PC-9 (cell line): ENCODE data around the gene ATP11A. TPM values are rescaled to one million over a fixed set of nuclear protein-coding genes. Genes with fewer than 3 reads are reported as not detected.

Experiments used
- BruUV-seq: library from RNA; stranded (reverse); fragments of 400-500 nt; replicated peaks from 2 replicates; lab custom pipeline; 2021; lab: Mats Ljungman, UMichigan
- CTCF ChIA-PET: fragments of 300-600 bp; sonication (Branson Sonifier 250); formaldehyde crosslinking; loops from one replicate; lab custom pipeline; 2022; ENCODE audit warnings: antibody characterized with exemption; lab: Charles Lee
- POLR2A ChIA-PET: fragments of 300-600 bp; sonication (Branson Sonifier 250); formaldehyde crosslinking; loops from one replicate; lab custom pipeline; 2022; ENCODE audit warnings: antibody characterized with exemption; ENCODE audit not compliant: unreplicated experiment; lab: Charles Lee
- DNase-seq, 2 experiments: peaks; one replicate each; pipeline versions ENCODE4 v3.0.0 to v3.0.0-alpha.2; 2015 to 2022; ENCODE audit warnings: mixed read lengths in 1 of 2
- H2AFZ ChIP-seq: fragments of 200-600 bp; sonication (generic); 2 replicates; pipeline ENCODE4 v1.8.1; 2017; ENCODE audit warnings: antibody characterized with exemption
- H3F3A ChIP-seq: fragments of 200-600 bp; sonication (generic); 2 replicates; pipeline ENCODE4 v1.8.1; 2017; ENCODE audit warnings: antibody characterized with exemption, mild to moderate bottlenecking, low read depth; ENCODE audit not compliant: insufficient read depth
- H3K27ac ChIP-seq: fragments of 200-600 bp; sonication (generic); 2 replicates; pipeline ENCODE4 v1.6.1; 2016; ENCODE audit warnings: mixed run types
- H3K27me3 ChIP-seq: fragments of 200-600 bp; sonication (generic); 2 replicates; pipeline ENCODE4 v1.6.1; 2016; ENCODE audit warnings: low read depth, mixed run types; ENCODE audit not compliant: insufficient read depth
- H3K36me3 ChIP-seq: fragments of 200-600 bp; sonication (generic); 2 replicates; pipeline ENCODE4 v1.6.1; 2016; ENCODE audit warnings: low read depth, mixed run types
- H3K4me1 ChIP-seq: fragments of 200-600 bp; sonication (generic); replicated peaks from 2 replicates; pipeline ENCODE4 v1.6.1; 2016; ENCODE audit warnings: mixed run types; ENCODE audit not compliant: insufficient read depth
- H3K4me2 ChIP-seq: fragments of 200-600 bp; sonication (generic); 2 replicates; pipeline ENCODE4 v1.6.1; 2017; ENCODE audit warnings: mixed run types
- H3K4me3 ChIP-seq: fragments of 200-600 bp; sonication (generic); 2 replicates; pipeline ENCODE4 v1.6.1; 2016; ENCODE audit warnings: mixed run types
- H3K79me2 ChIP-seq: fragments of 200-600 bp; sonication (generic); 2 replicates; pipeline ENCODE4 v1.6.1; 2017; ENCODE audit warnings: low read depth, mixed run types
- H3K9me2 ChIP-seq: fragments of 200-600 bp; sonication (generic); 2 replicates; pipeline ENCODE4 v1.8.1; 2017; ENCODE audit warnings: mild to moderate bottlenecking; ENCODE audit not compliant: insufficient read depth
- H3K9me3 ChIP-seq: fragments of 200-600 bp; sonication (generic); 2 replicates; pipeline ENCODE4 v1.8.1; 2016; ENCODE audit warnings: low read depth; ENCODE audit not compliant: insufficient read depth
- H4K20me1 ChIP-seq: fragments of 200-600 bp; sonication (generic); 2 replicates; pipeline ENCODE4 v1.8.1; 2017; ENCODE audit not compliant: insufficient read depth
- EZH2 ChIP-seq: fragments of 200-600 bp; sonication (generic); IDR thresholded peaks from 2 replicates; pipeline ENCODE4 v1.8.0; 2017; ENCODE audit warnings: antibody characterized with exemption, low read depth
- intact Hi-C: fragments of 100-400 bp; cut with micrococcal nuclease; formaldehyde crosslinking; loops from one replicate; pipeline ENCODE4 v1.10.0; 2022; ENCODE audit not compliant: unreplicated experiment
- total RNA-seq: library from RNA; stranded (reverse); gene quantifications from 2 replicates; pipeline ENCODE4 v1.2.3, GENCODE V29; 2021
- TF ChIP-seq, protein P1 (sequence below): fragments of 200-600 bp; sonication (generic); conservative IDR thresholded peaks from 2 replicates; pipeline ENCODE4 v1.6.1; 2017; ENCODE audit warnings: mixed run types, antibody characterized with exemption, mild to moderate bottlenecking, moderate library complexity

ATP11A gene
- total RNA-seq, 1 experiment from 2014 or later = 92.2 TPM

DNA sequence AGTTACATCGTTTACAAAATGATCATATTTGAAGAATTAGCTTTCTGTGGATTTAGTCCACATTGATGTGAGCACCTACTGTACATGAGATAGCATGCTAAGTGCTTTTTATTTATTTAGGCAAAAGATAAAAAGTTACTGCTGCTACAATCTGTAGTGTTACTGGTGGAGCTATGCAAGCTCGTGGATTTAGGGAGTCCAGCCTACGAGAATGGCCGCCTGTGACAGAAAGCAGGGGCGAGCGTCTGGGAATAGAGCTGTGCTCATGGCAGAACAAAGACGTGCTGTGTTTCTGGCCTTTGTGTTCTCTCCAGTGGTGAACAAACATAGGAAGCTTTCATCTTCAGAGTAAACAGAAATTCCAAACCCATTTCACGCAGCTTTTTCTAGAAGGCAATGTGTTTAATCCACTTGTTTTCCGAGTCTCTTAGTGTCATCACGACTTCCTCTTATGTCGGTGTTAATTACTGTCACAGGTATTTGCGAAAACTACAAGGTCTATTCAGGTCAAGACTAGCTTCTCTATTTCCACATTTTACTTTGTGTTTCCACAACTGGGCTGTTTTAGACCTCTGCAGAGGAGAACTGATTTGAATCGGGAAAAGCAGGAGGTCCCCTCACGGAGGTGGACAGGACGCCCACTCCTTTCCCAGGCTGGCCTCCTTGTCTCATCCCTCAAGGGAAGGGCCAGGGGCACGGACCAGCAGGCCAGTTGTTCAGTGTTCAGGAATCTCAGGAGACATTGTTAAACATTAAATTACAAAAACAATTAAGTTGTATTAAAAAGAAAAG, 67.3 kb downstream of the ATP11A start:
- Histone ChIP-seq H3K4me3 (no peak overlapping the region), H3K27me3 (no peaks in the 10 kb centered on the region), H3K79me2 (peaks cover 30% of the 10 kb centered on the region), H3K27ac (no peak overlapping the region), H3K4me2 (no peak overlapping the region), H3F3A (peaks cover 3% of the 10 kb centered on the region; the same call in 1 of the 2 replicates), H3K36me3 (no peaks in the 10 kb centered on the region), H3K4me1 (peaks cover 29% of the 10 kb centered on the region), H3K9me3 (no peaks in the 10 kb centered on the region), H4K20me1 (peaks cover 17% of the 10 kb centered on the region; the same call in 1 of the 2 replicates), H2AFZ (no peak overlapping the region), H3K9me2 (no peaks in the 10 kb centered on the region)
- ChIA-PET CTCF (no interaction called here), POLR2A (no interaction called here)
- no peak for DNase-seq
- intact Hi-C loops = no loop called here
- TF ChIP-seq, protein P1, sequence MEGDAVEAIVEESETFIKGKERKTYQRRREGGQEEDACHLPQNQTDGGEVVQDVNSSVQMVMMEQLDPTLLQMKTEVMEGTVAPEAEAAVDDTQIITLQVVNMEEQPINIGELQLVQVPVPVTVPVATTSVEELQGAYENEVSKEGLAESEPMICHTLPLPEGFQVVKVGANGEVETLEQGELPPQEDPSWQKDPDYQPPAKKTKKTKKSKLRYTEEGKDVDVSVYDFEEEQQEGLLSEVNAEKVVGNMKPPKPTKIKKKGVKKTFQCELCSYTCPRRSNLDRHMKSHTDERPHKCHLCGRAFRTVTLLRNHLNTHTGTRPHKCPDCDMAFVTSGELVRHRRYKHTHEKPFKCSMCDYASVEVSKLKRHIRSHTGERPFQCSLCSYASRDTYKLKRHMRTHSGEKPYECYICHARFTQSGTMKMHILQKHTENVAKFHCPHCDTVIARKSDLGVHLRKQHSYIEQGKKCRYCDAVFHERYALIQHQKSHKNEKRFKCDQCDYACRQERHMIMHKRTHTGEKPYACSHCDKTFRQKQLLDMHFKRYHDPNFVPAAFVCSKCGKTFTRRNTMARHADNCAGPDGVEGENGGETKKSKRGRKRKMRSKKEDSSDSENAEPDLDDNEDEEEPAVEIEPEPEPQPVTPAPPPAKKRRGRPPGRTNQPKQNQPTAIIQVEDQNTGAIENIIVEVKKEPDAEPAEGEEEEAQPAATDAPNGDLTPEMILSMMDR = no peak
- no peak for TF ChIP-seq EZH2
- no TSS peak for BruUV-seq

- peaks cover 30% of the 10 kb centered on the region for H3K79me2 ChIP-seq
- POLR2A ChIA-PET = no interaction called here
These were observed 67.9 kb downstream of the ATP11A start for GRCh38 chr13:112757759-112758086.

GRCh38 chr13:112759053-112759452, 69.2 kb downstream of the ATP11A start:
- Histone ChIP-seq H3K4me2 (no peak overlapping the region), H3F3A (peaks cover 9% of the 10 kb centered on the region; the same call in 1 of the 2 replicates), H3K27me3 (no peaks in the 10 kb centered on the region), H4K20me1 (peaks cover 19% of the 10 kb centered on the region; the same call in 1 of the 2 replicates), H3K4me3 (no peak overlapping the region), H3K9me3 (no peaks in the 10 kb centered on the region), H2AFZ (no peak overlapping the region), H3K79me2 (peaks cover 37% of the 10 kb centered on the region), H3K4me1 (peaks cover 35% of the 10 kb centered on the region), H3K36me3 (no peaks in the 10 kb centered on the region), H3K9me2 (no peaks in the 10 kb centered on the region), H3K27ac (no peak overlapping the region)
- intact Hi-C loops = no loop called here
- no TSS peak for BruUV-seq
- ChIA-PET POLR2A (no interaction called here), CTCF (no interaction called here)
- TF ChIP-seq EZH2 = no peak
- TF ChIP-seq, protein P1 = no peak
- no peak for DNase-seq

More at GRCh38 chr13:112757759-112758086, 67.9 kb downstream of the ATP11A start:
- intact Hi-C loops = no loop called here
- Histone ChIP-seq H3K9me3 (no peaks in the 10 kb centered on the region), H3K9me2 (no peaks in the 10 kb centered on the region), H2AFZ (no peak overlapping the region), H3K27ac (no peak overlapping the region), H3K4me3 (no peak overlapping the region), H4K20me1 (peaks cover 19% of the 10 kb centered on the region; the same call in 1 of the 2 replicates), H3K36me3 (no peaks in the 10 kb centered on the region), H3K4me1 (peaks cover 34% of the 10 kb centered on the region), H3F3A (peaks cover 8% of the 10 kb centered on the region; the same call in 1 of the 2 replicates), H3K4me2 (no peak overlapping the region), H3K27me3 (no peaks in the 10 kb centered on the region)
- no peak for TF ChIP-seq EZH2
- TF ChIP-seq, protein P1 = no peak
- no TSS peak for BruUV-seq
- DNase-seq = no peak
- CTCF ChIA-PET = no interaction called here
